ENCODE measurements around the gene TXNDC17. TPM values are rescaled to one million over a fixed set of nuclear protein-coding genes. Genes with fewer than 3 reads are reported as not detected.
"Not testable (repeated sequence)": the region's sequence is repeated elsewhere in the genome, so short reads cannot be mapped to it uniquely, and the experiment has no call there.

The TXNDC17 gene
- total RNA-seq, 3 donors from 2014 or later: 125 to 145 (median 134) TPM

DNA sequence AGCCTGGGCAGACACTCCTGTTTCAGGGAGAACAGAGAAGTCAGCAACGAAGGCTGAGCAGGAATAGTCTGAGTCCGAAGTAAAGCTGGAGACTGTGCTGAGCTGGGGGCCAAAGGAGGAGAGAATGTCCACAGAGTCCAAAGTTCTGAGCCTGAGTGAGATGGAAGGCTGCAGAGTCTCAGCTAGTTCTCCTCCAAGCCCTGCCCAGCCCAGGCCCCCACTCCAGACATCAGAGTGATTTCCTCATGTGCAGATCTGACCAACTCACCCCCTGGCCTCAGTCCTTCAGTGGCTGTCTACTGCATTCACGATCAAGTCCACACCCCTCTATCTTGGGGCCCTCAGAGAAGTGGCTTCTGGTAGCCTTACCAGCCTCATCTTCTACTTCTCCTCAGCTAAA is 50.7 kb downstream of the TXNDC17 start:
- Histone ChIP-seq H3K27me3 (peaks cover 0 to 3% of the 10 kb centered on the region in 2 donors), H3K9me3 (no peaks in the 10 kb centered on the region), H3K4me1 (no peaks in the 10 kb centered on the region), H3K36me3 (no peaks in the 10 kb centered on the region), H3K4me3 (no peak overlapping the region), H3K27ac (no peak overlapping the region)
- intact Hi-C loops (cut with DNase I; ENCODE audit: low total_unique reads): no loop called here
- no peak for DNase-seq (ENCODE audit: low spot score in 2 of 2)
- TF ChIP-seq POLR2AphosphoS5 (IDR thresholded peaks at IDR 0.05) (no peak), POLR2A (IDR thresholded peaks at IDR 0.05) (no peak)
- TF ChIP-seq, protein P1, sequence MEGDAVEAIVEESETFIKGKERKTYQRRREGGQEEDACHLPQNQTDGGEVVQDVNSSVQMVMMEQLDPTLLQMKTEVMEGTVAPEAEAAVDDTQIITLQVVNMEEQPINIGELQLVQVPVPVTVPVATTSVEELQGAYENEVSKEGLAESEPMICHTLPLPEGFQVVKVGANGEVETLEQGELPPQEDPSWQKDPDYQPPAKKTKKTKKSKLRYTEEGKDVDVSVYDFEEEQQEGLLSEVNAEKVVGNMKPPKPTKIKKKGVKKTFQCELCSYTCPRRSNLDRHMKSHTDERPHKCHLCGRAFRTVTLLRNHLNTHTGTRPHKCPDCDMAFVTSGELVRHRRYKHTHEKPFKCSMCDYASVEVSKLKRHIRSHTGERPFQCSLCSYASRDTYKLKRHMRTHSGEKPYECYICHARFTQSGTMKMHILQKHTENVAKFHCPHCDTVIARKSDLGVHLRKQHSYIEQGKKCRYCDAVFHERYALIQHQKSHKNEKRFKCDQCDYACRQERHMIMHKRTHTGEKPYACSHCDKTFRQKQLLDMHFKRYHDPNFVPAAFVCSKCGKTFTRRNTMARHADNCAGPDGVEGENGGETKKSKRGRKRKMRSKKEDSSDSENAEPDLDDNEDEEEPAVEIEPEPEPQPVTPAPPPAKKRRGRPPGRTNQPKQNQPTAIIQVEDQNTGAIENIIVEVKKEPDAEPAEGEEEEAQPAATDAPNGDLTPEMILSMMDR (IDR thresholded peaks at IDR 0.05): no peak

DNA sequence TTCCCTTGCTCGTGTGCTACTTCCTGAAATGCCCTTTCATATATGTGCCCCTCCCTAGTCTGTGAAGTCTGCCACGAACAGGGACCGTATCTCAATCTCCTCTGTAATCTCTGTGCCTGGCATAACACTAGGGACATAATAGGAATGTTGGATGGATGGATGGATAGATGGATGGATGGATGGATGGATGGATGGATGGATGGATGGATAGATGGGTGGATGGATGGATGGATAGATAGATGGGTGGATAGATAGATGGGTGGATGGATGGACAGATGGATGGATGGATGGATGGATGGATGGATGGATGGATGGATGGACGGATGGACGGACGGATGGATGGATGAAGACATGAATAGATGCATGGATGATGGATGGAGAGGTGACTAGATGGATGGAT is 51.1 kb downstream of the TXNDC17 start:
- H3K4me1 ChIP-seq; H3K36me3 ChIP-seq; H3K9me3 ChIP-seq; H3K4me3 ChIP-seq; H3K27me3 ChIP-seq; intact Hi-C loops (cut with DNase I; ENCODE audit: low total_unique reads); H3K27ac ChIP-seq; DNase-seq (ENCODE audit: low spot score in 2 of 2): not testable (repeated sequence)

Other genes with a start within 250 kb of the TXNDC17 start
- not detected for gene AIPL1, start 205.9 kb upstream of the TXNDC17 start, total RNA-seq
- gene PIMREG, start 196.6 kb upstream of the TXNDC17 start, total RNA-seq: 1 to 10 TPM in 1 of 3 donors, not detected in 2; 4.3 TPM
- 1 to 10 TPM; 1.6 to 1.8 (median 1.6) TPM for gene PITPNM3, start 84.5 kb upstream of the TXNDC17 start, total RNA-seq
- 10 to 100 TPM; 10.1 to 26.5 (median 25.6) TPM for gene KIAA0753, start 349 bp upstream of the TXNDC17 start, total RNA-seq
- gene MED31, start 10.5 kb downstream of the TXNDC17 start, total RNA-seq: 10 to 100 TPM in 2 of 3 donors, 1 to 10 TPM in 1; 5.4 to 13.4 (median 12.9) TPM
- under 1 TPM; 0.16 to 0.98 (median 0.88) TPM for gene C17orf100, start 10.7 kb downstream of the TXNDC17 start, total RNA-seq
- under 1 TPM in 1 of 3 donors, not detected in 2; 0.32 TPM for gene SLC13A5, start 72.3 kb downstream of the TXNDC17 start, total RNA-seq
- 10 to 100 TPM; 15.2 to 25.6 (median 25.2) TPM for gene XAF1, start 115.0 kb downstream of the TXNDC17 start, total RNA-seq
- 1 to 10 TPM in 2 of 3 donors, not detected in 1; 1.0 to 1.3 TPM for gene FBXO39, start 135.2 kb downstream of the TXNDC17 start, total RNA-seq
- gene TEKT1, start 190.7 kb downstream of the TXNDC17 start, total RNA-seq: not detected

Data from breast epithelium (tissue), 4 donors.